A673 (cell line): ENCODE data around the gene EGFL8. TPM values are rescaled to one million over a fixed set of nuclear protein-coding genes. Genes with fewer than 3 reads are reported as not detected.

Source experiments
- BruUV-seq: library from RNA; stranded (reverse); fragments of 400-500 nt; replicated peaks from 2 replicates; lab custom pipeline; 2021; lab: Mats Ljungman, UMichigan
- CTCF ChIA-PET: fragments of 300-600 bp; sonication (Branson Sonifier 250); formaldehyde crosslinking; loops from one replicate; lab custom pipeline; 2022; ENCODE audit warnings: antibody characterized with exemption; lab: Charles Lee
- POLR2A ChIA-PET: fragments of 300-600 bp; sonication (Branson Sonifier 250); formaldehyde crosslinking; loops from one replicate; lab custom pipeline; 2022; ENCODE audit warnings: antibody characterized with exemption; ENCODE audit not compliant: low non-redundant PET; lab: Charles Lee
- DNase-seq: peaks from one replicate; pipeline ENCODE4 v3.0.0-alpha.2; 2015; ENCODE audit warnings: low spot score
- H3K27ac ChIP-seq: fragments of 200-600 bp; sonication (generic); 2 replicates; pipeline ENCODE4 v1.5.1; 2016; ENCODE audit warnings: mixed run types, low read depth, mild to moderate bottlenecking, mixed read lengths, antibody characterized with exemption, low read length; ENCODE audit not compliant: poor library complexity, severe bottlenecking
- H3K27me3 ChIP-seq: fragments of 200-600 bp; sonication (generic); replicated peaks from 2 replicates; pipeline ENCODE4 v1.6.1; 2017; ENCODE audit warnings: mixed run types, low read depth, mild to moderate bottlenecking, mixed read lengths, antibody characterized with exemption, low read length; ENCODE audit not compliant: insufficient read depth, poor library complexity
- H3K36me3 ChIP-seq: fragments of 200-600 bp; sonication (generic); 2 replicates; pipeline ENCODE4 v1.6.1; 2016; ENCODE audit warnings: mixed run types, mild to moderate bottlenecking, mixed read lengths, antibody characterized with exemption, low read length; ENCODE audit not compliant: insufficient read depth, poor library complexity, severe bottlenecking
- H3K4me1 ChIP-seq: fragments of 200-600 bp; sonication (generic); 2 replicates; pipeline ENCODE4 v1.6.1; 2017; ENCODE audit warnings: mixed run types, mild to moderate bottlenecking, mixed read lengths, antibody characterized with exemption, low read length; ENCODE audit not compliant: insufficient read depth, poor library complexity, severe bottlenecking
- H3K4me3 ChIP-seq: fragments of 200-600 bp; sonication (generic); 2 replicates; pipeline ENCODE4 v1.5.1; 2016; ENCODE audit warnings: low read depth, mixed run types, mild to moderate bottlenecking, mixed read lengths, low read length; ENCODE audit not compliant: poor library complexity, severe bottlenecking
- H3K9me3 ChIP-seq: fragments of 200-600 bp; sonication (generic); 2 replicates; pipeline ENCODE4 v1.6.1; 2016; ENCODE audit warnings: mixed run types, low read depth, mild to moderate bottlenecking, mixed read lengths, antibody characterized with exemption, low read length; ENCODE audit not compliant: poor library complexity, severe bottlenecking
- CTCF ChIP-seq: fragments of 300-800, 200-600 bp; sonication (generic); conservative IDR thresholded peaks from 2 replicates; pipeline ENCODE4 v1.5.1; 2017; ENCODE audit warnings: low read depth, mild to moderate bottlenecking, antibody characterized with exemption, low read length, moderate library complexity, mixed read lengths
- EZH2 ChIP-seq: fragments of 200-600 bp; sonication (generic); IDR thresholded peaks from 2 replicates; pipeline ENCODE4 v1.6.1; 2017; ENCODE audit warnings: borderline replicate concordance, low read depth, mild to moderate bottlenecking, mixed read lengths, antibody characterized with exemption, low read length; ENCODE audit not compliant: poor library complexity, severe bottlenecking
- intact Hi-C: fragments of 100-400 bp; cut with micrococcal nuclease; formaldehyde crosslinking; loops from one replicate; pipeline ENCODE4 v1.10.0; 2022; ENCODE audit not compliant: unreplicated experiment
- total RNA-seq: library from RNA; stranded (reverse); gene quantifications from 2 replicates; pipeline ENCODE4 v1.2.3, GENCODE V29; 2021

Gene EGFL8
- total RNA-seq, 1 experiment from 2014 or later: 32.4 TPM

GRCh38 chr6:32214126-32214525, 49.7 kb downstream of the EGFL8 start:
- H3K9me3 ChIP-seq: no peaks in the 10 kb centered on the region
- H3K27ac ChIP-seq: no peak overlapping the region
- H3K36me3 ChIP-seq: no peaks in the 10 kb centered on the region
- ChIA-PET POLR2A (no interaction called here), CTCF (no interaction called here)
- no TSS peak for BruUV-seq
- no peak for TF ChIP-seq EZH2
- no peak for TF ChIP-seq CTCF
- no peaks in the 10 kb centered on the region for H3K27me3 ChIP-seq
- no peak for DNase-seq
- intact Hi-C loops: no loop called here
- H3K4me1 ChIP-seq: no peaks in the 10 kb centered on the region
- no peak overlapping the region for H3K4me3 ChIP-seq

- POLR2A ChIA-PET: interaction anchor here (0.5 kb wide), 1 partner anchor 27 kb away, joined by 3 read pairs; no protein-coding TSS in a partner anchor
- H3K4me3 ChIP-seq: no peak overlapping the region
- no peak for DNase-seq
- H3K36me3 ChIP-seq: no peaks in the 10 kb centered on the region
- TF ChIP-seq CTCF: no peak
- CTCF ChIA-PET: interaction anchor here (0.7 kb wide), 1 partner anchor 17 kb away, joined by 12 read pairs; no protein-coding TSS in a partner anchor
- H3K27ac ChIP-seq: no peak overlapping the region
- H3K9me3 ChIP-seq: no peaks in the 10 kb centered on the region
- intact Hi-C loops: no loop called here
- no peaks in the 10 kb centered on the region for H3K4me1 ChIP-seq
- no peaks in the 10 kb centered on the region for H3K27me3 ChIP-seq
- BruUV-seq: no TSS peak
These were observed 51.2 kb downstream of the EGFL8 start for GRCh38 chr6:32215617-32216016.

- Histone ChIP-seq H3K27ac (no peak overlapping the region), H3K9me3 (no peaks in the 10 kb centered on the region), H3K4me1 (no peaks in the 10 kb centered on the region), H3K4me3 (no peak overlapping the region), H3K27me3 (no peaks in the 10 kb centered on the region), H3K36me3 (no peaks in the 10 kb centered on the region)
- no peak for TF ChIP-seq EZH2
- intact Hi-C loops: no loop called here
- DNase-seq: no peak
- ChIA-PET CTCF (interaction anchor here (0.7 kb wide), 1 partner anchor 16 kb away, joined by 12 read pairs; no protein-coding TSS in a partner anchor), POLR2A (no interaction called here)
- BruUV-seq: no TSS peak
These were observed 51.9 kb downstream of the EGFL8 start for GRCh38 chr6:32216285-32216684.

GRCh38 chr6:32216998-32217397, 52.6 kb downstream of the EGFL8 start:
- DNase-seq: no peak
- Histone ChIP-seq H3K9me3 (no peaks in the 10 kb centered on the region), H3K4me1 (no peaks in the 10 kb centered on the region), H3K27me3 (no peaks in the 10 kb centered on the region), H3K4me3 (no peak overlapping the region), H3K36me3 (no peaks in the 10 kb centered on the region), H3K27ac (no peak overlapping the region)
- POLR2A ChIA-PET: no interaction called here
- intact Hi-C loops: no loop called here
- TF ChIP-seq CTCF (no peak), EZH2 (no peak)
- CTCF ChIA-PET: no interaction called here
- no TSS peak for BruUV-seq
